GM23248 (cell line): ENCODE data around the gene PGRMC1.

Experiments used
- EZH2 ChIP-seq: fragments of 200-600 bp; sonication (generic); IDR thresholded peaks from 2 replicates; pipeline ENCODE4 v1.6.1; 2018; ENCODE audit warnings: antibody characterized with exemption, mild to moderate bottlenecking; ENCODE audit not compliant: insufficient read depth, poor library complexity, severe bottlenecking
- EZH2phosphoT487 ChIP-seq: fragments of 200-600 bp; sonication (generic); IDR thresholded peaks from 2 replicates; pipeline ENCODE4 v1.6.1; 2018; ENCODE audit warnings: antibody characterized with exemption, moderate library complexity, mild to moderate bottlenecking, low read depth; ENCODE audit not compliant: insufficient read depth

DNA sequence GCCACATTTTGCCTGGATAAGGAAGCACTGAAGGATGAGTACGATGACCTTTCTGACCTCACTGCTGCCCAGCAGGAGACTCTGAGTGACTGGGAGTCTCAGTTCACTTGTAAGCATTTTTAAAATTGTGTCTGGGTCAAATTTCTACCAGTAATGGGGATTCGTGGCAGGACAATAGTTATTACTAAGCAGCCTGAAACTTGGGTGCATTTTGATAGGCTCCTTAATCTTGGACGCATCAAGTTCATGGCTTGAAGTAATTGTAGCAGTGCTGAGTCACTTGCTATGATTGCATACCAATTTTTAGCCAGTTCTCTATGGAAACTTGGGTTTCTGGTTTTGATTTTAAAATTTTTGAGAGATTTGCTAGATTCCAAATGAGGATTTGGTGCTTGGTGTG is 4.3 kb downstream of the PGRMC1 start:
- TF ChIP-seq EZH2: no peak
- TF ChIP-seq EZH2phosphoT487: no peak
